Parathyroid adenoma (tissue), 2 donors: ENCODE results near the gene GPR148.
"Not testable (repeated sequence)": the region's sequence is repeated elsewhere in the genome, so short reads cannot be mapped to it uniquely, and the experiment has no call there.

Experiments used
- H2AFZ ChIP-seq: fragments of 300-600 bp; sonication (generic); one replicate; pipeline ENCODE4 v1.7.0; 2017; ENCODE audit warnings: antibody characterized with exemption, mild to moderate bottlenecking
- H3K27ac ChIP-seq: fragments of 300-600 bp; sonication (generic); one replicate; pipeline ENCODE4 v1.7.0; 2017
- H3K27me3 ChIP-seq: fragments of 300-600 bp; sonication (generic); one replicate; pipeline ENCODE4 v1.7.0; 2017; ENCODE audit warnings: low read length; ENCODE audit not compliant: control insufficient read depth, insufficient read depth
- H3K36me3 ChIP-seq: fragments of 300-600 bp; sonication (generic); one replicate; pipeline ENCODE4 v1.7.0; 2017; ENCODE audit warnings: low read length; ENCODE audit not compliant: control insufficient read depth, insufficient read depth
- H3K4me1 ChIP-seq: fragments of 300-600 bp; sonication (generic); one replicate; pipeline ENCODE4 v1.7.0; 2017; ENCODE audit warnings: control low read depth
- H3K4me2 ChIP-seq: fragments of 300-600 bp; sonication (generic); one replicate; pipeline ENCODE4 v1.7.0; 2017; ENCODE audit warnings: low read length
- H3K4me3 ChIP-seq: fragments of 300-600 bp; sonication (generic); one replicate; pipeline ENCODE4 v1.7.0; 2017; ENCODE audit warnings: low read depth, low read length
- H3K79me2 ChIP-seq: fragments of 300-600 bp; sonication (generic); one replicate; pipeline ENCODE4 v1.7.0; 2017; ENCODE audit warnings: control low read depth
- H3K9ac ChIP-seq: fragments of 300-600 bp; sonication (generic); one replicate; pipeline ENCODE4 v1.7.0; 2017; ENCODE audit warnings: mild to moderate bottlenecking
- H3K9me3 ChIP-seq: fragments of 300-600 bp; sonication (generic); one replicate; pipeline ENCODE4 v1.7.0; 2017; ENCODE audit warnings: low read length; ENCODE audit not compliant: control insufficient read depth
- CTCF ChIP-seq: fragments of 300-600 bp; sonication (generic); IDR thresholded peaks from one replicate; pipeline ENCODE4 v1.7.0; 2017; ENCODE audit warnings: antibody characterized with exemption, mild to moderate bottlenecking
- donor health status: primary hyperparathyroidism.

GPR148 gene

DNA sequence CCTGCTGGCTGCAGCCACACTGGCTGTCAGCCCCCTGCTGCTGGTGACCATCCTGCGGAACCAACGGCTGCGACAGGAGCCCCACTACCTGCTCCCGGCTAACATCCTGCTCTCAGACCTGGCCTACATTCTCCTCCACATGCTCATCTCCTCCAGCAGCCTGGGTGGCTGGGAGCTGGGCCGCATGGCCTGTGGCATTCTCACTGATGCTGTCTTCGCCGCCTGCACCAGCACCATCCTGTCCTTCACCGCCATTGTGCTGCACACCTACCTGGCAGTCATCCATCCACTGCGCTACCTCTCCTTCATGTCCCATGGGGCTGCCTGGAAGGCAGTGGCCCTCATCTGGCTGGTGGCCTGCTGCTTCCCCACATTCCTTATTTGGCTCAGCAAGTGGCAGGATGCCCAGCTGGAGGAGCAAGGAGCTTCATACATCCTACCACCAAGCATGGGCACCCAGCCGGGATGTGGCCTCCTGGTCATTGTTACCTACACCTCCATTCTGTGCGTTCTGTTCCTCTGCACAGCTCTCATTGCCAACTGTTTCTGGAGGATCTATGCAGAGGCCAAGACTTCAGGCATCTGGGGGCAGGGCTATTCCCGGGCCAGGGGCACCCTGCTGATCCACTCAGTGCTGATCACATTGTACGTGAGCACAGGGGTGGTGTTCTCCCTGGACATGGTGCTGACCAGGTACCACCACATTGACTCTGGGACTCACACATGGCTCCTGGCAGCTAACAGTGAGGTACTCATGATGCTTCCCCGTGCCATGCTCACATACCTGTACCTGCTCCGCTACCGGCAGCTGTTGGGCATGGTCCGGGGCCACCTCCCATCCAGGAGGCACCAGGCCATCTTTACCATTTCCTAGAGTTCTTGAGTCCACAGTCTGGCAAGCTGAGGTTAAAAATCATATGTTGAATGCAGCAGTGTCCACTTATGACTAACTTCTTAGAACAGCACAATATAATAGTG is 741 bp downstream of the GPR148 start:
- Histone ChIP-seq H3K4me1 (peaks cover 17% of the 10 kb centered on the region), H3K36me3 (no peaks in the 10 kb centered on the region), H3K27ac (no peak overlapping the region), H3K4me3 (no peak overlapping the region), H3K4me2 (no peak overlapping the region), H2AFZ (no peak overlapping the region), H3K9ac (no peak overlapping the region), H3K27me3 (no peaks in the 10 kb centered on the region), H3K79me2 (no peaks in the 10 kb centered on the region), H3K9me3 (no peaks in the 10 kb centered on the region)
- TF ChIP-seq CTCF, result no peak

- not testable (repeated sequence) for H3K79me2 ChIP-seq, H3K9ac ChIP-seq, H3K9me3 ChIP-seq, H3K4me2 ChIP-seq, H2AFZ ChIP-seq, H3K27me3 ChIP-seq, H3K27ac ChIP-seq, H3K4me3 ChIP-seq, H3K36me3 ChIP-seq, H3K4me1 ChIP-seq
These were observed 3.4 kb downstream of the GPR148 start for GRCh38 chr2:130732257-130732656.

GRCh38 chr2:130735200-130735599 is 6.3 kb downstream of the GPR148 start:
- H3K79me2 ChIP-seq, result no peaks in the 10 kb centered on the region
- H3K36me3 ChIP-seq, result no peaks in the 10 kb centered on the region
- H2AFZ ChIP-seq, result no peak overlapping the region
- TF ChIP-seq CTCF, result no peak
- no peaks in the 10 kb centered on the region for H3K4me1 ChIP-seq
- no peak overlapping the region for H3K4me2 ChIP-seq
- H3K27ac ChIP-seq, result no peak overlapping the region
- no peaks in the 10 kb centered on the region for H3K9me3 ChIP-seq
- H3K4me3 ChIP-seq, result no peak overlapping the region
- no peak overlapping the region for H3K9ac ChIP-seq
- H3K27me3 ChIP-seq, result no peaks in the 10 kb centered on the region

DNA sequence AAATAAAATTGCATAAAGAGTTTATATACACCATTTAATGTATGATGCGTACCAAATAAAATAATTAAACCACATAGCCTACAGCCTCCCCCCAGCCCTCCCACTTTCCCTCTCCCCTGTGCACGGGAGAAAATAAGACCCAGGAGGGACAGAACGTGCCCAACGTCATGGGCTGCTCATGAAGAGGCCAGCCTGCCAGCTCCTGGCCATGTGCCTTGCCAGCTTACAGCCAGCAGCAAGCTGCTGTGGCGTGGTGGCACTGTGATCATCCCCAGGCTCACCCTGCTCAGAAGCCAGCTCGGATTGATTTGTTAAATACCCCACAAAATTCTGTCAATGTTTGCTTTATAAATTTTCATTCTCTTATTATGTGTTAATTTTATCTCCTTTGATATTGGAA is 7.6 kb downstream of the GPR148 start:
- no peak overlapping the region for H3K4me3 ChIP-seq
- no peaks in the 10 kb centered on the region for H3K79me2 ChIP-seq
- H3K4me1 ChIP-seq, result no peaks in the 10 kb centered on the region
- H3K4me2 ChIP-seq, result no peak overlapping the region
- no peak overlapping the region for H3K9ac ChIP-seq
- H3K27ac ChIP-seq, result no peak overlapping the region
- no peaks in the 10 kb centered on the region for H3K27me3 ChIP-seq
- H3K9me3 ChIP-seq, result no peaks in the 10 kb centered on the region
- no peak for TF ChIP-seq CTCF
- no peak overlapping the region for H2AFZ ChIP-seq
- no peaks in the 10 kb centered on the region for H3K36me3 ChIP-seq

- Histone ChIP-seq H3K9ac (no peak overlapping the region), H3K4me2 (no peak overlapping the region), H3K9me3 (no peaks in the 10 kb centered on the region), H3K4me1 (no peaks in the 10 kb centered on the region), H2AFZ (no peak overlapping the region), H3K4me3 (no peak overlapping the region), H3K36me3 (no peaks in the 10 kb centered on the region), H3K79me2 (no peaks in the 10 kb centered on the region), H3K27ac (no peak overlapping the region), H3K27me3 (no peaks in the 10 kb centered on the region)
- no peak for TF ChIP-seq CTCF
These were observed 8.7 kb downstream of the GPR148 start for GRCh38 chr2:130737592-130737991.
